HepG2 (cell line): ENCODE data around the gene GPN2. TPM values are rescaled to one million over a fixed set of nuclear protein-coding genes. Genes with fewer than 3 reads are reported as not detected.

Source experiments
- AKAP8 ChIP-seq: sonication (generic); formaldehyde crosslinking; IDR thresholded peaks from 2 replicates; pipeline ENCODE4 v1.5.1; 2020; ENCODE audit warnings: mild to moderate bottlenecking, missing genetic modification reagents
- CHCHD3 ChIP-seq: sonication (generic); formaldehyde crosslinking; IDR thresholded peaks from 2 replicates; pipeline ENCODE4 v1.8.0; 2022; ENCODE audit warnings: mild to moderate bottlenecking, missing genetic modification reagents, moderate library complexity
- DMAP1 ChIP-seq: IDR thresholded peaks from 2 replicates; pipeline ENCODE4 v1.6.1; 2016
- HDAC2 ChIP-seq: sonication (generic); formaldehyde crosslinking; IDR thresholded peaks from 2 replicates; pipeline ENCODE4 v1.4.0; 2020; ENCODE audit warnings: missing genetic modification reagents
- HHEX ChIP-seq: IDR thresholded peaks from 2 replicates; pipeline ENCODE4 v1.6.1; 2016; ENCODE audit warnings: control low read depth
- KLF13 ChIP-seq: sonication (generic); formaldehyde crosslinking; IDR thresholded peaks from 2 replicates; pipeline ENCODE4 v1.4.0; 2020; ENCODE audit warnings: mild to moderate bottlenecking, missing genetic modification reagents
- MAF1 ChIP-seq: sonication (generic); formaldehyde crosslinking; IDR thresholded peaks from 2 replicates; pipeline ENCODE4 v1.5.0; 2020; ENCODE audit warnings: missing genetic modification reagents, borderline replicate concordance
- MAFK ChIP-seq, 2 experiments: IDR thresholded peaks in 1 of 2; conservative IDR thresholded peaks in 1 of 2; 2 replicates each; pipeline ENCODE4 v1.6.1; 2011; ENCODE audit warnings: improper control_type of control experiment in 2 of 2, low read length in 2 of 2
- NR2F2 ChIP-seq: IDR thresholded peaks from 2 replicates; pipeline ENCODE4 v1.6.1; 2012; ENCODE audit warnings: low read depth, inconsistent platforms, borderline replicate concordance
- SIX1 ChIP-seq: sonication (generic); formaldehyde crosslinking; IDR thresholded peaks from 2 replicates; pipeline ENCODE4 v1.4.0; 2020; ENCODE audit warnings: missing genetic modification reagents, borderline replicate concordance
- SMAD3 ChIP-seq: sonication (generic); formaldehyde crosslinking; IDR thresholded peaks from 2 replicates; pipeline ENCODE4 v1.4.0; 2020; ENCODE audit warnings: missing genetic modification reagents
- SOX6 ChIP-seq, 2 experiments: fragments of 450-650 bp in 1 of 2; sonication (generic) in 1 of 2; formaldehyde crosslinking in 1 of 2; IDR thresholded peaks; 2 replicates each; pipeline versions ENCODE4 v1.4.0 to v1.6.1; 2017 to 2020; ENCODE audit warnings: antibody characterized with exemption in 1 of 2, mild to moderate bottlenecking in 1 of 2, missing genetic modification reagents in 1 of 2
- SRSF9 ChIP-seq: fragments of 200-400 bp; formaldehyde crosslinking; IDR thresholded peaks from 2 replicates; pipeline ENCODE4 v1.6.1; 2018; ENCODE audit warnings: borderline replicate concordance, mild to moderate bottlenecking, low read depth, low read length; ENCODE audit not compliant: insufficient read depth, poor library complexity, severe bottlenecking
- TOE1 ChIP-seq: sonication (generic); formaldehyde crosslinking; IDR thresholded peaks from 2 replicates; pipeline ENCODE4 v1.4.0; 2020; ENCODE audit warnings: mild to moderate bottlenecking, missing genetic modification reagents
- ZFP36L2 ChIP-seq: sonication (generic); formaldehyde crosslinking; IDR thresholded peaks from 2 replicates; pipeline ENCODE4 v1.4.0; 2020; ENCODE audit warnings: missing genetic modification reagents
- ZFP62 ChIP-seq: sonication (generic); formaldehyde crosslinking; IDR thresholded peaks from 2 replicates; pipeline ENCODE4 v1.4.0; 2020; ENCODE audit warnings: missing genetic modification reagents
- ZNF205 ChIP-seq: IDR thresholded peaks from 2 replicates; pipeline ENCODE4 v1.6.1; 2018; ENCODE audit warnings: missing biosample characterization, missing genetic modification reagents
- ZNF329 ChIP-seq: sonication (generic); formaldehyde crosslinking; IDR thresholded peaks from 2 replicates; pipeline ENCODE4 v1.9.0; 2021; ENCODE audit warnings: low read depth, mild to moderate bottlenecking, missing genetic modification reagents
- ZNF335 ChIP-seq: sonication (generic); formaldehyde crosslinking; IDR thresholded peaks from 2 replicates; pipeline ENCODE4 v1.4.0; 2020; ENCODE audit warnings: missing genetic modification reagents
- ZNF552 ChIP-seq: sonication (generic); formaldehyde crosslinking; IDR thresholded peaks from 2 replicates; pipeline ENCODE4 v1.9.0; 2022; ENCODE audit warnings: missing genetic modification reagents, mild to moderate bottlenecking, borderline replicate concordance
- ZNF616 ChIP-seq: sonication (generic); formaldehyde crosslinking; IDR thresholded peaks from 2 replicates; pipeline ENCODE4 v1.5.0; 2020; ENCODE audit warnings: low read depth, mild to moderate bottlenecking, missing genetic modification reagents
- ZSCAN12 ChIP-seq: sonication (generic); formaldehyde crosslinking; IDR thresholded peaks from 2 replicates; pipeline ENCODE4 v1.9.0; 2021; ENCODE audit warnings: mild to moderate bottlenecking, missing genetic modification reagents
- ZSCAN30 ChIP-seq: sonication (generic); formaldehyde crosslinking; IDR thresholded peaks from 2 replicates; pipeline ENCODE4 v1.5.0; 2020; ENCODE audit warnings: mild to moderate bottlenecking, missing genetic modification reagents
- polyA plus RNA-seq, 8 experiments: library from polyadenylated mRNA; depleted of rRNA in 3 of 8; stranded (reverse) in 7 of 8; unstranded in 1 of 8; fragments of >200 nt; fragmentation: Illumina TruSeq in 4 of 8; extraction: Trizol in 4 of 8; gene quantifications; 2 replicates each; pipeline versions ENCODE4 v1.2.1 to v1.2.3, GENCODE V29; 2011 to 2016; ENCODE audit warnings: low read depth in 4 of 8, missing spikeins in 1 of 8, mixed read lengths in 1 of 8; ENCODE audit not compliant: insufficient read depth in 1 of 8
- total RNA-seq, 5 experiments: library from RNA; depleted of rRNA; stranded (reverse); fragments of >200 nt; fragmentation: Illumina TruSeq; extraction: Trizol; gene quantifications; 2 replicates each; pipeline ENCODE4 v1.2.3, GENCODE V29; 2016; ENCODE audit warnings: low read depth in 1 of 5
- TF ChIP-seq, protein P1 (sequence below): sonication (generic); formaldehyde crosslinking; IDR thresholded peaks from 2 replicates; pipeline ENCODE4 v1.5.1; 2020; ENCODE audit warnings: missing genetic modification reagents, mild to moderate bottlenecking, borderline replicate concordance
- TF ChIP-seq, protein P2 (sequence below): sonication (generic); formaldehyde crosslinking; IDR thresholded peaks from 2 replicates; pipeline ENCODE4 v1.8.0; 2022; ENCODE audit warnings: mild to moderate bottlenecking, missing genetic modification reagents, moderate library complexity
- TF ChIP-seq, protein P3 (sequence below): sonication (generic); formaldehyde crosslinking; IDR thresholded peaks from 2 replicates; pipeline ENCODE4 v1.5.0; 2020; ENCODE audit warnings: mild to moderate bottlenecking, low read depth, missing genetic modification reagents, borderline replicate concordance
- TF ChIP-seq, protein P4 (sequence below): sonication (generic); formaldehyde crosslinking; IDR thresholded peaks from 2 replicates; pipeline ENCODE4 v1.4.0; 2020; ENCODE audit warnings: missing genetic modification reagents

GPN2 gene
- total and polyA plus RNA-seq, 2 of the 13 experiments (the other 11 are each of a cell fraction or from before 2014, with no cell fraction given): 19.3 to 38.9 TPM

DNA sequence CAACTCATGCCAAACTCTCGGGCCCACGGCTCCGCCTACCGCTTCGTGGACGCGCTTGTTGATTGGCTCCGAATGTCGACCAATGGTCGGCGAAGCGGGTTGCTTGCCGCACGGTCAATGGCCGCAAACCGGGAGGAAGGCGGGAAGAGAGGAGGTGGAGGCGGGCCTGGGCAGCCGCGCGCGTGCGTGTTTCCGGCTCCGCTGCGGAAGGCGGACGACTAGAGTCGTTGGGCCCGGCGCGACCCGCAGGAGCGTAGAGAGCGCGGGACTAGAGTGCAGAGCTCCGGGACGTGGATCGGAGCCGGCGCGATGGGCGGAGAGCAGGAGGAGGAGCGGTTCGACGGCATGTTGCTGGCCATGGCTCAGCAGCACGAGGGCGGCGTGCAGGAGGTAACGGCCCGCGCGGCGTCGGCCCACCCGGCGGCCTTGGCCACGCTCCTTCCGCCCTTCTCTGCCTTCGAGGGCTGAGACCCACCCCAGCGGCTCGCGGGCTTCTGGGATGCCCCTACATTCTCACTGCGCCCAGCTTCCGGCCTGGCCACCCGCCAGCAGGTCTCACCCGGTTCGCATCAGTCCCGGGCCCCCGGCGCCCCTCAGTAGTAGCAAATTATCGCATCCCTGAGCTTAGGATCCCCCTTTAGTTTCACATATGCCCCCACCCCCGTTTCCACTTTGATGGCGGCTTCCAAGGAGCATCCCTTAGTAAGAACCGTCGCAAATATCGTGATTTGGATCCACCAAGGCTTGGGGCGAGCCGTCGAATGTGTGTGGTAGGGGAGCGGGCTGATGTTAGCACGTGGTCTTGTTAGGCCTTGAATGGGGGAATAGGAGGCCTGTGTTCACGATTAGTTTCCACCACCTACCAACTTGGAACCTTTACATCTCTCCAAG, 31.7 kb upstream of the GPN2 start, which contains the start of gene NUDC (continued):
- TF ChIP-seq, protein P1, sequence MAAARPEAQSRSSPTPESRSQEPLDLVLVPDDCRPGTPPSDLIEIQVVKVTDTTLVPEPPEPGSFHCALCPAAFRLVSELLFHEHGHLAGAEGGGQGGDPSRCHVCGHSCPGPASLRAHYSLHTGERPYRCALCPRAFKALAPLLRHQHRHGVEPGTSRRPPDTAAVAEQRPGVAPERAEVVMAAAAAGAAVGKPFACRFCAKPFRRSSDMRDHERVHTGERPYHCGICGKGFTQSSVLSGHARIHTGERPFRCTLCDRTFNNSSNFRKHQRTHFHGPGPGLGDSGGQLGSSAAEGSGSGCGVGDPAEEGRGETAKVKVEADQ (CRISPR knock-in tag): no peak; the same call in 1 of the 2 replicates
- TF ChIP-seq AKAP8 (CRISPR knock-in tag): no peak
- TF ChIP-seq MAF1 (CRISPR knock-in tag): peak; percentile 46; the same call in 1 of the 2 replicates
- TF ChIP-seq DMAP1: peak; percentile 87; the same call in 1 of the 2 replicates
- peak; percentile 77; the same call in 1 of the 2 replicates for TF ChIP-seq CHCHD3 (CRISPR knock-in tag)
- peak; percentile 49; the same call in 1 of the 2 replicates for TF ChIP-seq HDAC2 (CRISPR knock-in tag)
- TF ChIP-seq ZNF552 (CRISPR knock-in tag): peak; percentile 47; the same call in 1 of the 2 replicates
- TF ChIP-seq SIX1 (CRISPR knock-in tag): no peak
- 0 out of 2 replicates have a peak, but pooled peaks have one; percentile 23 for TF ChIP-seq ZSCAN30 (CRISPR knock-in tag)
- no peak for TF ChIP-seq SMAD3 (CRISPR knock-in tag)
- TF ChIP-seq ZNF616 (CRISPR knock-in tag): no peak; the same call in 1 of the 2 replicates
- peak; percentile 10; the same call in 1 of the 2 replicates for TF ChIP-seq ZNF205 (CRISPR knock-in tag)
- TF ChIP-seq ZNF335 (CRISPR knock-in tag): no peak
- no peak for TF ChIP-seq MAFK (conservative IDR thresholded peaks at IDR 0.05 in 1 of 2, IDR thresholded peaks at IDR 0.05 in 1 of 2; ENCODE audit: low read length in 2 of 2)
- no peak for TF ChIP-seq KLF13 (CRISPR knock-in tag)
- TF ChIP-seq ZNF329 (CRISPR knock-in tag): peak; percentile 59; the same call in 1 of the 2 replicates
- TF ChIP-seq, protein P2, sequence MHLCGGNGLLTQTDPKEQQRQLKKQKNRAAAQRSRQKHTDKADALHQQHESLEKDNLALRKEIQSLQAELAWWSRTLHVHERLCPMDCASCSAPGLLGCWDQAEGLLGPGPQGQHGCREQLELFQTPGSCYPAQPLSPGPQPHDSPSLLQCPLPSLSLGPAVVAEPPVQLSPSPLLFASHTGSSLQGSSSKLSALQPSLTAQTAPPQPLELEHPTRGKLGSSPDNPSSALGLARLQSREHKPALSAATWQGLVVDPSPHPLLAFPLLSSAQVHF (CRISPR knock-in tag): peak; percentile 76; the same call in 1 of the 2 replicates
- TF ChIP-seq ZFP62 (CRISPR knock-in tag): no peak
- no peak for TF ChIP-seq SOX6 (IDR thresholded peaks at IDR 0.05)
- peak; percentile 71 for TF ChIP-seq SOX6 (CRISPR knock-in tag; IDR thresholded peaks at IDR 0.05)
- TF ChIP-seq ZFP36L2 (CRISPR knock-in tag): no peak
- TF ChIP-seq NR2F2: no peak; the same call in 1 of the 2 replicates
- TF ChIP-seq TOE1 (CRISPR knock-in tag): no peak
- no peak for TF ChIP-seq ZSCAN12
- TF ChIP-seq, protein P3, sequence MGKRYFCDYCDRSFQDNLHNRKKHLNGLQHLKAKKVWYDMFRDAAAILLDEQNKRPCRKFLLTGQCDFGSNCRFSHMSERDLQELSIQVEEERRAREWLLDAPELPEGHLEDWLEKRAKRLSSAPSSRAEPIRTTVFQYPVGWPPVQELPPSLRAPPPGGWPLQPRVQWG (CRISPR knock-in tag): no peak
- no peak for TF ChIP-seq HHEX (CRISPR knock-in tag)
- TF ChIP-seq, protein P4, sequence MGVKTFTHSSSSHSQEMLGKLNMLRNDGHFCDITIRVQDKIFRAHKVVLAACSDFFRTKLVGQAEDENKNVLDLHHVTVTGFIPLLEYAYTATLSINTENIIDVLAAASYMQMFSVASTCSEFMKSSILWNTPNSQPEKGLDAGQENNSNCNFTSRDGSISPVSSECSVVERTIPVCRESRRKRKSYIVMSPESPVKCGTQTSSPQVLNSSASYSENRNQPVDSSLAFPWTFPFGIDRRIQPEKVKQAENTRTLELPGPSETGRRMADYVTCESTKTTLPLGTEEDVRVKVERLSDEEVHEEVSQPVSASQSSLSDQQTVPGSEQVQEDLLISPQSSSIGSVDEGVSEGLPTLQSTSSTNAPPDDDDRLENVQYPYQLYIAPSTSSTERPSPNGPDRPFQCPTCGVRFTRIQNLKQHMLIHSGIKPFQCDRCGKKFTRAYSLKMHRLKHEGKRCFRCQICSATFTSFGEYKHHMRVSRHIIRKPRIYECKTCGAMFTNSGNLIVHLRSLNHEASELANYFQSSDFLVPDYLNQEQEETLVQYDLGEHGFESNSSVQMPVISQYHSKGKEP: 0 out of 2 replicates have a peak, but pooled peaks have one; percentile 32
- TF ChIP-seq SRSF9: no peak
